Sciatic nerve (tissue), 2 donors: Measurements from ENCODE around the gene POLR3B. TPM values are rescaled to one million over a fixed set of nuclear protein-coding genes. Genes with fewer than 3 reads are reported as not detected.

ENCODE experiments used
- ATAC-seq: fragments of 200-7000 bp; cut with Tn5 transposase; one replicate; pipeline ENCODE4 v1.9.1; 2020; ENCODE audit warnings: mild to moderate bottlenecking, moderate library complexity
- DNase-seq: peaks from one replicate; pipeline ENCODE4 v3.0.0-alpha.2; 2020; ENCODE audit warnings: low spot score
- intact Hi-C: fragments of 100-400 bp; cut with DNase I; formaldehyde crosslinking; loops from one replicate; pipeline ENCODE4 v1.14.2; 2022
- total RNA-seq: library from RNA; stranded (reverse); fragmentation: NEBNext Ultra II Directional; extraction: Animal tissue kit (Norgen Biotek cat#: 25700); gene quantifications from one replicate; pipeline ENCODE4 v1.2.1, GENCODE V29; 2021
- donor health status: DM: no; HTN: no; CAD: no.
- donor health status: DM: no; HTN: no; CAD: no.

The POLR3B gene
- total RNA-seq, 1 donor from 2014 or later: 6.1 TPM

DNA sequence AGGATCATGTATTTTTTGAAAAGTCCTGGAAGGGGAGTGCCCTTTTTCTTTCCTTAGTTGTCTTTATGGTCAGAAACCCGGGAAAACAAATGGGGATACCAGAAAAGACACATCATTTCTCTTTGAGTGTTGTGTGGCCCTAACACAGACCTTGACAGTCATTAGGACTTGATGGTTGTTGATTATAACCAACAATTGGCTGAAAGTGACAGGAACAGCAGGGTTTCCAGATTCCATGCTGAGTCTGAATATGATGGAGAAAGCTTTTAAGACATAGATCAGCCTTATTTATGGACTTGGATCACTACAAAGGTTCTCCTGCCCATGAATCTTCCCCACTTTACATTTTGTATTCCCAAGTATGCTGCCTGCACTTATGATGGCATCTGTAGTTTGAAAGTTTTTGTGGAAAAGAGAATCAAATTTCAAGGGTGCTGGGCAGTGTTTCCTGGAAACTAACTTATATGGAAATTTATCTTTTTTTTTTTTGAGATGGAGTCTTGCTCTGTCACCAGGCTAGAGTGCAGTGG, 30.4 kb downstream of the POLR3B start:
- intact Hi-C loops: loop anchor here (10.0 kb wide), 2 partner anchors 457 to 527 kb away; no protein-coding TSS in a partner anchor
- ATAC-seq (no peak), DNase-seq (no peak)

GRCh38 chr12:106389151-106389550, 31.6 kb downstream of the POLR3B start:
- DNase-seq (no peak), ATAC-seq (no peak)
- intact Hi-C loops: loop anchor here (10.0 kb wide), 2 partner anchors 456 to 526 kb away; no protein-coding TSS in a partner anchor

GRCh38 chr12:106392759-106393158, 35.2 kb downstream of the POLR3B start:
- DNase-seq (no peak), ATAC-seq (no peak)
- intact Hi-C loops: no loop called here

DNA sequence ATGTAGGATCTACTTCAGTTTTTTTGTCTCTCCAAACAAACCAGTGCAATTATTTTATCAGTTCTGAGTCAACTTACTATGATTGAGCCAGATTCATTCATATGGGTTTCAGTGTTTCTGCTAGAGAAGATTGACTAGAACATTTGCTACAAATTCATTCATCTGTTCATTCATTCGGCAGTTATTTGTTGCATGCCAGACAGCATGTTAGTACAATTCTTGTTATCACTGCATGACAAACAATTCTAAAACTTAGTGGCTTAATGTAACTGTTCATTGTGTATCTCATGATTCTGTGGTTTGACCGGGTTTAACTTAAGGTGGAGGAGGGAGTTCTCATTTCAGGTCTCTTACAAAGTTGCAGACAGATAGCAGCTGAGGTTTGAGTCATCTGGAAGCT, 52.3 kb downstream of the POLR3B start:
- DNase-seq: no peak
- ATAC-seq: no peak
- intact Hi-C loops: no loop called here

GRCh38 chr12:106412563-106412962, 55.0 kb downstream of the POLR3B start:
- intact Hi-C loops: no loop called here
- no peak for DNase-seq
- ATAC-seq: no peak

DNA sequence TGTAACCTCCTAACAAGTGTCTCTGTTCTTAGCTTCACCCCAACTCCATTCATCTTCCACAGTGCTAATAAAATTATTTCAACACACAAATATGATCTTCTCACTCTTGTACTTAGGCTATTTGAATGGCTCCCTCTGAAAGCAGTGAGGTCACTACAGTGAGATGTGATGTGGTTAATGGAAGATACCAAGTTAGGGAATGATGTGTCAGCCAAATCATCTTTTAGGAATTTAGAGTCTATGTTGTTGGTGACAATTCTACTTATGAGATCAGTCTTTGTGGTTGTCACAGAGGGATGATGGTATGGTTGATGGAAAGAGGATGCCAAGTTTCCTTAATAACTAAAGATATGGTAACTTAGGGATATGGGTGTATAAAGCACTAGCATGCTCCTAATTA, 57.6 kb downstream of the POLR3B start:
- ATAC-seq (no peak), DNase-seq (no peak)
- intact Hi-C loops: no loop called here

DNA sequence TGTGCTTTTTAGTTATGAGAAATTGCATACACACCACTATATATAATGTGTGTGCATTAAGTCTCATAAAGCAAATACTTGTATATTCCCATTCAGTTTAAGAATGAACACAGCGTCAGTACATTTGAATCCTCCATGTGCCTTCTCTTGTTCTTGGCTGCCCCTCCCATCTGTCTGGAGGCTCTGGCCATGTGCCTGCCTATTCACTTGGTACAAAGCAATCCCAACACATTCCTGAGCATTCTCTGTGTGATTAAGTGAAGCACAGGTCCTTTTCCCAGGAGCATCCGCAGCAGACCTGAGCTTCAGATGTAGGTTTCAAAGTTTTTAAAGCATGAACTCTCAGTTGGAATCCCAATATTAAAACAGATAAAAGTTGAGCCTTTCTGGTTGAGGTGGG, 58.7 kb downstream of the POLR3B start:
- no peak for ATAC-seq
- intact Hi-C loops: no loop called here
- no peak for DNase-seq

DNA sequence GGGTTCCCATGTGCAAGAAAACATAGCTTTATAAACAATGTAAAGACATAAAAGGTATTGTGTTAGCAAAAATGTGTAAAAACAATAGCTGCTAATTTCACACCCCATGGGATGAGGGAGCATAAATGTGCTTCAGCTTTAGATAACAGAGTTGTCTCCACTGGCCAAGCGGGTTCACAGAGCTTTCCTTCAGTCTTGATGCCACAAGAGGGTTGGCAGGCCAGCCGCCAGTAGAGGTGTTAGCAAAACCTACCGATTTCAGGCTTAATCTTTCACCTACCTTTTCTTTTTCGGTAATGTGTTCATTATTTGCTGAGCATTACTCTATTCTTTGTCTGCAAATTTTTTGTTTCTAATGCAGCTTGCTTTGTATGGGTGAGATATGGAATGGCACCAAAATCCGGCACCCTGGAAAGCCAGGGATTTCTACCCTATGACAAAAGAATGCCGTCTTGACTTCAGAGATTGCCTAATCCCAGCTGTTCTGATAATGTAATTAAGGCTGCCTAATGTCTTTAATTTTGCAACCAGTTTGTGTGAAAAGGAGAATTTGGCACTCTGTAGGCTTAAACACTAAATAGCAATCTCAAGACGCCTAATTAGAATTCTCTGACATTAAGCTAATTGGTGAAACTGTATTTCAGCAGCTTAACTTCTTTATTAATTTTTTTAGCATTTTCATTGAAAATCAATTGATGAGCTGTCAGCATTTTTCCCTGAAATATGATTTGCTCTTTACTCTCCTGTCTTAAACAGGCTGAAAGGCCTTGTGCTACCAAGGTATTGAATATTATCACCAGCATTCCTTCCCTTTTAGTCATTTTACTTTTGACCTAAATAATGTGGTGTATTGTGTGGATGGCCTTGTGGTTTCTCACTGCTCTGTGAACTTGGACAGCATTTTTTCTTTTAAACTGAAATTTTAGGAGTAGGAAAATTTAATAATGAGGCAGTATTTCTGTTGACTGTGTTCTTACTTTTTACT, 60.7 kb downstream of the POLR3B start:
- DNase-seq: no peak
- ATAC-seq: peak; percentile 77
- intact Hi-C loops: no loop called here

- ATAC-seq (no peak), DNase-seq (no peak)
- intact Hi-C loops: no loop called here
These were observed 61.4 kb downstream of the POLR3B start for GRCh38 chr12:106418970-106419369.

DNA sequence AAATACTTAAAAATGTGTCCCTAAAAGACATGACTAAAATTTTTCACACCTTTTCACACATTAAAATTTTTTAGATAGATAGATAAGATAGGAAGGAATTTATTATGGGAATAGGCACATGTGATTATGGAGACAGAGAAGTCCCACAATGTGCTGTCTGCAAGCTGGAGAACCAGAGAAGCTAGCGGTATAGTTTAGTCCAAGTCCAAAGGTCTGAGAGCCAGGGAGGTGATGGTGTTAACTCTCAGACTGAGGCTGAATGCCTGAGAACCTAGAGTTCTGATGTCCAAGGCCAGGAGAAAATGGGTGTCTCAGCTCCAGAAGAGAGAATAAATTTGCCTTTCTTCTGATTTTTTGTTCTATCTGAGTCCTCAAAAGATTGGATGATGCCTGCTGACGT, 65.7 kb downstream of the POLR3B start:
- DNase-seq: no peak
- intact Hi-C loops: no loop called here
- ATAC-seq: no peak

DNA sequence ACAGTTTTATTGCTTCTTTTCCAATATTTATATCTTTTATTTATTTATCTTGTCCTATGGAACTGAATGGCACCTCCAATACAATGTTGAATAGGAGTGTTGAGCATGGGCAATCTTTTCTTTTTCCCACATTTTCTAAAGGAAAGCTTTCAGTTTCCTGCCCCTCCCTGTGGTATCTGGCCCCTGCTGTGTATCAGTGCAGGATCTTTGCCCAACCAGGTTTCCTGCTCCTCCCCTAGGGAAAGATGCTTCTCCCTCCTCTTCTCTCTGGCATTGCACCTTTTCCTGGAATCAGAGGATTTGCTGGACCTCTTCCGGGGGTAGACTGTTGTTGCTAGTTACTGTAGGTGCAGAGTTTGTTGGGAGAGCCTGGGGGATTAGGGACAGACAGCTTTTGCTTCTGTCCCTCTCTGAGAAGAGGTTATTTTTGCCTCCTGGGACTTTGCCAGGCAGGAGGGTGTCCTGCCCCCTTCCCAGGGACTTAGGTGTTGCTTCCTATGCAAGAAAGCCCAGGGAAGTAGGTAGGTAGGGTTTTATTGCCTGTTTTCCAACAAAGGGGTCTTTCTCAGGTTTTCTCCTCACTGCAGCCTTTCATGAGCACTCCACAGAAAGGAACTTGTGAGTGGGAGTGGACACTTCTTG, 67.6 kb downstream of the POLR3B start:
- intact Hi-C loops: no loop called here
- ATAC-seq: no peak
- DNase-seq: no peak

DNA sequence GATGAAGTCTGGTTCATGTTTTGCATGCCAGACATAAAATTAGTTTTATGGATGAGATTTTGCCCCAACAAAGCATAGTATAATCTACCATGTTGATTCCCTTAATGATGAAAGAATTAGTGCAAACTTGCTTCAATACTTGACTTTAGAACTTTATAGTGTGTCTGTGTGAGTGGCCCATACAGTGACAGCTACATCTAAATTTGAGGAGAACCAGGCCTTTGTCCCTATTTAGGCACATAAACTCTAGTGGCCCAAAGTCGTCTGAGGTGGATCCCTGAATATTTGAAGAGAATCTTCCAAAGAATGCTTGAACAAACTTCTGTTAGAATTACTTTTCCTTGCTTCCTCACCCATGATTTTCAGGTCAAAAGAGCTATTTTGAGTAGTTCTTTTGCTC, 70.4 kb downstream of the POLR3B start:
- DNase-seq (no peak), ATAC-seq (no peak)
- intact Hi-C loops: no loop called here

GRCh38 chr12:106428384-106428783, 70.8 kb downstream of the POLR3B start:
- ATAC-seq (peak; percentile 68), DNase-seq (no peak)
- intact Hi-C loops: no loop called here

GRCh38 chr12:106429043-106429552, 71.5 kb downstream of the POLR3B start:
- intact Hi-C loops: no loop called here
- no peak for DNase-seq
- peak; percentile 50 for ATAC-seq

DNA sequence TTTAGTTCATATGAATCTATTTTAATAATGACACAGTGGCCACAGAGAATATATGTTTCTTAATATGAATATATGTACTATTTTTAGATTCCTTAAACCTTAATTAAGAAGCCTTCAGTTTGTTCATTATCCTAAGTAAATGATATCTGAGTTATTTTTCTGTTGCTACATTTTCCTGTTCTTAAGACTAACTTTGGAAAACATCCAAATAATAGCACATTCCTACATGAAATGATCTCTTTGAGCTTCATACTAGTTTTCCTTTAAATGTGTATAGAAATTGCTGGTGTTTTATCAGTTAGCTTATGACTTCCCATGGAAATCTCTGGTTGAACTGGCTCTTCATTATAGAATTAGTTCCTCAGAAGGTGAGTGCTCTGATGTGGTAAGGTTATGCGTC, 72.1 kb downstream of the POLR3B start:
- intact Hi-C loops: no loop called here
- no peak for ATAC-seq
- no peak for DNase-seq

- ATAC-seq: no peak
- intact Hi-C loops: no loop called here
- no peak for DNase-seq
These were observed 74.4 kb downstream of the POLR3B start for GRCh38 chr12:106431839-106432411.

DNA sequence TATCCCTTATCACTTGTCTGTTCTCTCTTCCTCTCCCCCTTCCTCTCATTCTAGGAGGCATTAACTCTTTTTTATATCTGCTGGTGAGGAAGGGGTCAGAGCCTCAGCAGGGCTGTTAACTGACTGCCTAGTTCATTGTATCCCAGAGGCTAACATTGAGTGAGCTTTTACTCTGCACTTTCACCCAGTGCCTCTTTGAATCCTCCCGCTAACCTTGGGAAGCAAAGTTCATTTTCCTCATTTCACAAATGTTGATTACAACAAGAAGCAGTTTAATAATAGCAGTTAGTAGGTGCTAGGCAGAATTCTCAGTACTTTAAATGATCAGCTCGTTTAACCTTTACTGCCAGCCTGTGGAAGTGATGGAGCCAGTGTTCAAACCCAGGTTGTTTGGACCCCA, 75.5 kb downstream of the POLR3B start:
- ATAC-seq (no peak), DNase-seq (no peak)
- intact Hi-C loops: no loop called here

- DNase-seq (no peak), ATAC-seq (no peak)
- intact Hi-C loops: no loop called here
These were observed 77.0 kb downstream of the POLR3B start for GRCh38 chr12:106434526-106434925.

DNA sequence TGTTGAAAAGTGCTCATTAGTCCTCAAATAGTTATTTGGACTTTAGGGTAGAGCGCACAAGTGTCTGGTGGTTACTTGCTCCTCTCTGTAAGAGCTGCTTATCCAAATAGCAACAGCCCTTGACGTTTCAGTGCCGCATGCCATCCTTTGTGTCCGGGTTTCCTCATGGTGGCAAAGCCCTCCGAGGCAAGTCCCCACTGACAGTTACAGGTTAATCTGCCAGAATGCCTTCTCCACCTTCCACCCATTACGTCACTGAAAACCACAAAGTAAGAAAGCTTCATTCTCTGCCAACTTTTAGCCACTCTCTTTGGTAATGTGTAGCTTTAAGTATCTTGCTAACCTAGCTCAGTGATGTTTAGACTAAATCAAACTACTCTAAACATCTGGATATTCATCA, 78.6 kb downstream of the POLR3B start:
- intact Hi-C loops: no loop called here
- ATAC-seq: no peak
- no peak for DNase-seq

DNA sequence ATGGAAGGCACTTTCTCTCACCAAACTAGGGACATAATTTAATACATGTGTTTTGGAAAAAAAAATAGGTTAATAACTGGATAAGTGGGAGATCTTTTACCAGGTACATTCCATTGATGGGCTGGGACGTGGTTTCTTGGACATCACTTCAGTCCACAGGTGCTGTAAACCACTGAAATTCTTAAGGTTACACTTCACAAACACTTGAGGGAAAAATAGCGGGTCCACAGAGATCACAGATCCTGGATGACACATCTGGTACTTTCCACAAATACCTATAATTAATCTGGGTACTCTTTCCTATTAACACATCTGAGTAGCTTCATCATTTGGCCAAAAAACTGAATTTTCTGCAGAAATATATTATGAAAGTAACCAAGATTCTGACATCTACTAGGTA, 85.0 kb downstream of the POLR3B start:
- no peak for ATAC-seq

More for the DNA sequence above, 85.0 kb downstream of the POLR3B start:
- intact Hi-C loops: no loop called here
- DNase-seq: no peak
